IPS-20b (cell line): ENCODE results near the gene CACNB4.

Experiments used
- H3K27ac ChIP-seq: one replicate; pipeline ENCODE4 v1.5.1; 2013; ENCODE audit warnings: low read length
- H3K27me3 ChIP-seq: 2 replicates; pipeline ENCODE4 v1.6.1; 2013; ENCODE audit warnings: mild to moderate bottlenecking, low read length, inconsistent platforms; ENCODE audit not compliant: insufficient read depth
- H3K36me3 ChIP-seq: 2 replicates; pipeline ENCODE4 v1.6.1; 2013; ENCODE audit warnings: low read depth, mild to moderate bottlenecking, inconsistent platforms, low read length, moderate library complexity; ENCODE audit not compliant: insufficient read depth
- H3K4me1 ChIP-seq: 2 replicates; pipeline ENCODE4 v1.6.1; 2013; ENCODE audit warnings: mild to moderate bottlenecking, control low read depth, inconsistent platforms, low read length, moderate library complexity; ENCODE audit not compliant: insufficient read depth
- H3K4me3 ChIP-seq: 2 replicates; pipeline ENCODE4 v1.5.1; 2013; ENCODE audit warnings: mild to moderate bottlenecking, low read length, inconsistent platforms
- H3K9ac ChIP-seq: 2 replicates; pipeline ENCODE4 v1.6.1; 2013; ENCODE audit warnings: low read depth, mild to moderate bottlenecking, inconsistent platforms, low read length, moderate library complexity
- H3K9me3 ChIP-seq: 2 replicates; pipeline ENCODE4 v1.6.1; 2013; ENCODE audit warnings: mild to moderate bottlenecking, low read depth, low read length, inconsistent platforms; ENCODE audit not compliant: insufficient read depth

Gene CACNB4

GRCh38 chr2:151817929-151818328, 280.9 kb downstream of the CACNB4 start:
- Histone ChIP-seq H3K27ac (no peak overlapping the region), H3K36me3 (peaks cover 15% of the 10 kb centered on the region), H3K9ac (no peak overlapping the region), H3K4me3 (no peak overlapping the region), H3K27me3 (no peaks in the 10 kb centered on the region), H3K4me1 (peaks cover 6% of the 10 kb centered on the region; the same call in 1 of the 2 replicates), H3K9me3 (no peaks in the 10 kb centered on the region)

GRCh38 chr2:151816843-151817242, 282.0 kb downstream of the CACNB4 start:
- Histone ChIP-seq H3K36me3 (peaks cover 25% of the 10 kb centered on the region), H3K27me3 (no peaks in the 10 kb centered on the region), H3K9me3 (0 out of 2 replicates have a peak, but pooled peaks cover under 1% of the 10 kb centered on the region), H3K4me1 (no peaks in the 10 kb centered on the region), H3K4me3 (no peak overlapping the region), H3K9ac (no peak overlapping the region), H3K27ac (no peak overlapping the region)

- Histone ChIP-seq H3K27me3 (no peaks in the 10 kb centered on the region), H3K9me3 (0 out of 2 replicates have a peak, but pooled peaks cover 4% of the 10 kb centered on the region), H3K4me1 (no peaks in the 10 kb centered on the region), H3K27ac (no peak overlapping the region), H3K9ac (no peak overlapping the region), H3K36me3 (peaks cover 32% of the 10 kb centered on the region), H3K4me3 (no peak overlapping the region)
Measured at GRCh38 chr2:151815821-151816489, 282.9 kb downstream of the CACNB4 start.

- no peak overlapping the region for H3K4me3 ChIP-seq
- no peak overlapping the region for H3K27ac ChIP-seq
- H3K27me3 ChIP-seq: no peaks in the 10 kb centered on the region
- peaks cover 72% of the 10 kb centered on the region for H3K36me3 ChIP-seq
- no peak overlapping the region for H3K9ac ChIP-seq
- H3K9me3 ChIP-seq: 0 out of 2 replicates have a peak, but pooled peaks cover 4% of the 10 kb centered on the region
- no peaks in the 10 kb centered on the region for H3K4me1 ChIP-seq
Measured at GRCh38 chr2:151810489-151810888, 288.4 kb downstream of the CACNB4 start.

GRCh38 chr2:151809073-151809383, 289.8 kb downstream of the CACNB4 start:
- no peaks in the 10 kb centered on the region for H3K27me3 ChIP-seq
- H3K9me3 ChIP-seq: 0 out of 2 replicates have a peak, but pooled peaks cover 4% of the 10 kb centered on the region
- no peaks in the 10 kb centered on the region for H3K4me1 ChIP-seq
- H3K9ac ChIP-seq: no peak overlapping the region
- peaks cover 81% of the 10 kb centered on the region for H3K36me3 ChIP-seq
- no peak overlapping the region for H3K4me3 ChIP-seq
- no peak overlapping the region for H3K27ac ChIP-seq

GRCh38 chr2:151808258-151809072, 290.4 kb downstream of the CACNB4 start:
- Histone ChIP-seq H3K27me3 (no peaks in the 10 kb centered on the region), H3K27ac (no peak overlapping the region), H3K36me3 (peaks cover 79% of the 10 kb centered on the region), H3K9me3 (0 out of 2 replicates have a peak, but pooled peaks cover 4% of the 10 kb centered on the region), H3K4me1 (no peaks in the 10 kb centered on the region), H3K9ac (no peak overlapping the region), H3K4me3 (no peak overlapping the region)

- Histone ChIP-seq H3K27ac (no peak overlapping the region), H3K27me3 (no peaks in the 10 kb centered on the region), H3K4me3 (no peak overlapping the region), H3K4me1 (no peaks in the 10 kb centered on the region), H3K9ac (no peak overlapping the region), H3K36me3 (peaks cover 79% of the 10 kb centered on the region), H3K9me3 (no peaks in the 10 kb centered on the region)
Measured at GRCh38 chr2:151805961-151806360, 292.9 kb downstream of the CACNB4 start.

- Histone ChIP-seq H3K36me3 (peaks cover 73% of the 10 kb centered on the region), H3K27me3 (no peaks in the 10 kb centered on the region), H3K4me3 (no peak overlapping the region)
Measured at GRCh38 chr2:151805343-151805742, 293.5 kb downstream of the CACNB4 start.

GRCh38 chr2:151803811-151804210, 295.0 kb downstream of the CACNB4 start:
- no peak overlapping the region for H3K4me3 ChIP-seq
- no peak overlapping the region for H3K27ac ChIP-seq
- H3K36me3 ChIP-seq: peaks cover 67% of the 10 kb centered on the region
- H3K9ac ChIP-seq: no peak overlapping the region
- H3K27me3 ChIP-seq: no peaks in the 10 kb centered on the region
- no peaks in the 10 kb centered on the region for H3K4me1 ChIP-seq
- no peaks in the 10 kb centered on the region for H3K9me3 ChIP-seq

More at GRCh38 chr2:151805343-151805742, 293.5 kb downstream of the CACNB4 start:
- H3K4me1 ChIP-seq: no peaks in the 10 kb centered on the region
- H3K27ac ChIP-seq: no peak overlapping the region
- H3K9ac ChIP-seq: no peak overlapping the region
- H3K9me3 ChIP-seq: no peaks in the 10 kb centered on the region

- Histone ChIP-seq H3K4me3 (no peak overlapping the region), H3K9me3 (no peaks in the 10 kb centered on the region), H3K27me3 (no peaks in the 10 kb centered on the region), H3K27ac (no peak overlapping the region), H3K9ac (no peak overlapping the region), H3K36me3 (peaks cover 58% of the 10 kb centered on the region), H3K4me1 (0 out of 2 replicates have a peak, but pooled peaks cover 3% of the 10 kb centered on the region)
Measured at GRCh38 chr2:151802315-151802714, 296.5 kb downstream of the CACNB4 start.

- no peak overlapping the region for H3K9ac ChIP-seq
- no peaks in the 10 kb centered on the region for H3K9me3 ChIP-seq
- no peak overlapping the region for H3K4me3 ChIP-seq
- no peaks in the 10 kb centered on the region for H3K27me3 ChIP-seq
- H3K36me3 ChIP-seq: peaks cover 41% of the 10 kb centered on the region
- H3K27ac ChIP-seq: no peak overlapping the region
- H3K4me1 ChIP-seq: peaks cover 3% of the 10 kb centered on the region; the same call in 1 of the 2 replicates
Measured at GRCh38 chr2:151799886-151800292, 299.0 kb downstream of the CACNB4 start.

- Histone ChIP-seq H3K27me3 (no peaks in the 10 kb centered on the region), H3K9ac (no peak overlapping the region), H3K4me1 (peaks cover 3% of the 10 kb centered on the region; the same call in 1 of the 2 replicates), H3K27ac (no peak overlapping the region), H3K36me3 (peaks cover 15% of the 10 kb centered on the region), H3K4me3 (no peak overlapping the region), H3K9me3 (no peaks in the 10 kb centered on the region)
Measured at GRCh38 chr2:151796774-151797173, 302.1 kb downstream of the CACNB4 start.
